ENCODE measurements around the gene RFX6. TPM values are rescaled to one million over a fixed set of nuclear protein-coding genes. Genes with fewer than 3 reads are reported as not detected.

The RFX6 gene
- polyA plus RNA-seq, 1 experiment, result not detected

DNA sequence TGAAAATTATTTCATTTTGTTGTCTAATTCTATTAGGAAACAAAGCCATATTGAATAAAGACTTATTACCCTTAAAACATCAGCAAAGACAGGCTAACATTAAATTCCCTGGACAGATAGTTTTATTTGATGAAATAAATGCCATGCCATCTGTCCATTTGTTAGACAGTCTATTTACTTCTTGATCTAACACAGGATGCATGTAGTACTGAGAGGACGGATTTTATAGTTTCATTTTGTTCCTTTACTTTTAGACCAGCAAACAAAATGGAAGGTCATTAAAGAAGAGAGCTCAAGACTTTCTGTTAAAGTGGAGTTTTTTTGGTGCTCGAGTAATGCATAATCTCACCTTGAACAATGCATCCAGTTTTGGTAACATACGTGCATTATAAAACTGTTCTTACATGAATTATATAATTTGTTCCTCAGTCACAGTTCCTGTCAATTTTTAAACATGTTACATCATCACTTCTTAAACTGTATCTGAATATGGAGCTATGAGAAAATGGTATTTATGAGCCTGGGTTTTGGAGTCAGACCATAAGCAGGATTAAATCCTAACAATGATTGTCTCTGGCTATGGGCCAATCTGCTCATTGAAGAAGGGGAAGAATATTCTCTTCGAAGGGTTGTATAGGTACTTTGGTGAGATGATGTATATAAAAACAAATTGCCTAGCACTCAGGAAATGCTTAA, 46.0 kb downstream of the RFX6 start:
- Histone ChIP-seq H3K4me3 (ENCODE audit: low read depth, low read length) (no peak overlapping the region), H3K27ac (ENCODE audit: low read depth, low read length) (no peak overlapping the region), H3K27me3 (ENCODE audit: control insufficient read depth, insufficient read depth, low read length) (no peaks in the 10 kb centered on the region), H3K9me3 (ENCODE audit: control insufficient read depth, insufficient read depth, low read length) (no peaks in the 10 kb centered on the region)
- CTCF ChIA-PET, result no interaction called here
- POLR2A ChIA-PET, result no interaction called here
- TF ChIP-seq, protein P1, sequence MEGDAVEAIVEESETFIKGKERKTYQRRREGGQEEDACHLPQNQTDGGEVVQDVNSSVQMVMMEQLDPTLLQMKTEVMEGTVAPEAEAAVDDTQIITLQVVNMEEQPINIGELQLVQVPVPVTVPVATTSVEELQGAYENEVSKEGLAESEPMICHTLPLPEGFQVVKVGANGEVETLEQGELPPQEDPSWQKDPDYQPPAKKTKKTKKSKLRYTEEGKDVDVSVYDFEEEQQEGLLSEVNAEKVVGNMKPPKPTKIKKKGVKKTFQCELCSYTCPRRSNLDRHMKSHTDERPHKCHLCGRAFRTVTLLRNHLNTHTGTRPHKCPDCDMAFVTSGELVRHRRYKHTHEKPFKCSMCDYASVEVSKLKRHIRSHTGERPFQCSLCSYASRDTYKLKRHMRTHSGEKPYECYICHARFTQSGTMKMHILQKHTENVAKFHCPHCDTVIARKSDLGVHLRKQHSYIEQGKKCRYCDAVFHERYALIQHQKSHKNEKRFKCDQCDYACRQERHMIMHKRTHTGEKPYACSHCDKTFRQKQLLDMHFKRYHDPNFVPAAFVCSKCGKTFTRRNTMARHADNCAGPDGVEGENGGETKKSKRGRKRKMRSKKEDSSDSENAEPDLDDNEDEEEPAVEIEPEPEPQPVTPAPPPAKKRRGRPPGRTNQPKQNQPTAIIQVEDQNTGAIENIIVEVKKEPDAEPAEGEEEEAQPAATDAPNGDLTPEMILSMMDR (IDR thresholded peaks at IDR 0.05; ENCODE audit: low read depth, low read length), result no peak
- no peak for DNase-seq (ENCODE audit: low read depth, low spot score)

DNA sequence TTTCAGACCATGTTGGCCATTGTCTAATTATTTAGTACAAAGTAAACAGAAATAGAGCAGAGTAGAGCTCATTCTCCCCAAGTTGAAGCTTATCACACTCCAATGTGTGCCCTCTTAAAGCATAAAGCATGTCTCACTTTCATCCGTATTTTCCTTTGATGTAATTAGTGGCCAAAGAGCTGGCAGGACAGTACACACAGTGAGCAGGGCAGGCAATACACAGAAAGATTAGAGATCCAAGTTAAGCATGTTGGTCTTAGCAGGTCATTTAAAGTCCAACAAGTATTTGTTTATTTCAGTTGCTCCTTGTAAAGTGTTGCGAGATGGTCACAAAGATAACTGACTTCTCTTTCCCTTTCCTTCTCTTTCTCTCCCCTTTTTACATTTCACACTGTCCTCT, 47.2 kb downstream of the RFX6 start:
- ChIA-PET POLR2A (no interaction called here), CTCF (no interaction called here)
- no peak for DNase-seq (ENCODE audit: low read depth, low spot score)
- Histone ChIP-seq H3K4me3 (ENCODE audit: low read depth, low read length) (no peak overlapping the region), H3K27me3 (ENCODE audit: control insufficient read depth, insufficient read depth, low read length) (no peaks in the 10 kb centered on the region), H3K27ac (ENCODE audit: low read depth, low read length) (no peak overlapping the region), H3K9me3 (ENCODE audit: control insufficient read depth, insufficient read depth, low read length) (no peaks in the 10 kb centered on the region)
- TF ChIP-seq, protein P1 (IDR thresholded peaks at IDR 0.05; ENCODE audit: low read depth, low read length), result no peak

DNA sequence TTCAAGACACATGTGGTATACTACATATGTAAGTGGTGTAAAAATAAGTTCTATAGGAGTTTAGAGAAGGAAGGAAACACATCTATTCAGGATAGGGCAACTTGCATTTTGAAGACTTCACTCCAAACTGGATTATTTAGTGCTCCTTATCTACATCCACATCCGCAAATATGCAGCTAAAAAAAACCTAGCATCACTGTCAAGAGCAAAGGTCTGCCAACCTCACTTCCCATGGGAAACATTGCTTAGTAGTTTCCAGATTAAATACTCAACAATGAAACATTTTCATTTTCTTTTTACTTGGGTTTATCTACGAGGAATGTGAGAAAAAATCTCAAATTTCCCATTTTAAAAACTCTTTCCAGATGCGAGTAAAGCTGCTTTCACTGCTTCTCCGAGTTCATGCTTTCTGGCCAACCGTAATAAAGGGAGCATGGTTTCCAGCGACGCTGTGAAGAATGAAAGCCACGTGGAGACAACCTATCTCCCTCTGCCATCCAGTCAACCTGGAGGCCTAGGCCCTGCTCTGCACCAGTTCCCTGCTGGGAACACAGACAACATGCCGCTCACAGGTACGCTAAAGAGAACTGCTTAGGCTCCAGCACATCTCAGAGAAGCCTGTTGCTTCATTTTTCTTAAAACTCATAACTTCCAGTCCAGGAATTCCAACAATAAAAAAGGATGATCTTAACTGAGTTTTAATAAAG, 48.2 kb downstream of the RFX6 start:
- no peak overlapping the region for H3K4me3 ChIP-seq (ENCODE audit: low read depth, low read length)
- no peak for DNase-seq (ENCODE audit: low read depth, low spot score)
- no peaks in the 10 kb centered on the region for H3K27me3 ChIP-seq (ENCODE audit: control insufficient read depth, insufficient read depth, low read length)
- ChIA-PET POLR2A (no interaction called here), CTCF (no interaction called here)
- no peak overlapping the region for H3K27ac ChIP-seq (ENCODE audit: low read depth, low read length)
- TF ChIP-seq, protein P1 (IDR thresholded peaks at IDR 0.05; ENCODE audit: low read depth, low read length), result no peak
- H3K9me3 ChIP-seq (ENCODE audit: control insufficient read depth, insufficient read depth, low read length), result no peaks in the 10 kb centered on the region

DNA sequence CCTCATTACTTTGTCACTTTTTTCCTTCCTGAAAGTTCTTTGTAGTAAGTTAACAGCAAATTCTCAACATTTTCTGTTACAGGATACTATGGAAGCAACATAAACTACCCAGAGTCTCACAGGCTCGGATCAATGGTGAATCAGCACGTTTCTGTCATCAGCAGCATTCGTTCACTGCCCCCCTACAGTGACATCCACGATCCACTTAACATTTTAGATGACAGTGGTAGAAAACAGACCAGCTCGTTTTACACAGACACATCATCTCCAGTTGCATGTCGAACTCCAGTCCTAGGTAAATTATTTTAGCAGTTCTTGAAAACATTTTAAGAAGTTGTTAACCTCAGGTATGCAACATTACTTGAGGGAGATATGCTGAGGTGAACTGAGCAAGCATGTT, 51.6 kb downstream of the RFX6 start:
- no peaks in the 10 kb centered on the region for H3K27me3 ChIP-seq (ENCODE audit: control insufficient read depth, insufficient read depth, low read length)
- POLR2A ChIA-PET, result no interaction called here
- CTCF ChIA-PET, result no interaction called here
- no peak for DNase-seq (ENCODE audit: low read depth, low spot score)
- TF ChIP-seq, protein P1 (IDR thresholded peaks at IDR 0.05; ENCODE audit: low read depth, low read length), result no peak
- no peak overlapping the region for H3K4me3 ChIP-seq (ENCODE audit: low read depth, low read length)
- no peaks in the 10 kb centered on the region for H3K9me3 ChIP-seq (ENCODE audit: control insufficient read depth, insufficient read depth, low read length)
- H3K27ac ChIP-seq (ENCODE audit: low read depth, low read length), result no peak overlapping the region

DNA sequence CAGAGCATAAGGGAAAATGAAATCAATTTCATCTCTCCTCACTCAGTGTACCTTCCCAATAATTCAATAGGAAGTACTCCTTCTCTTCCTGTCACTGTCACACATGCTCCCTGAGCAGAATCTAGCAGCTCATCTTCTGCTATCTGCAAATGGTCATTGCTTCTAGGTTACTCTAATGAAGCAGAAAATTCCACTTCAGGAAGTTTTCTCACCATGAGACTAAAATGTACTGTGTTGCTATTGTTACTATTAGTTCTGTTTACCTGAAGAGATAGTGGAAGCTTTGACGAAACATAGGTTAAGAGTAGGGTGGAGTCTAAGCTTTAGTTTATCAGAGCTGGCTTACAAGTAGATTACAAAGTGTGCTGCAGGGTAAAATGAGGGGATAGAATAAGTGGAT, 52.8 kb downstream of the RFX6 start:
- no peaks in the 10 kb centered on the region for H3K27me3 ChIP-seq (ENCODE audit: control insufficient read depth, insufficient read depth, low read length)
- no peak for DNase-seq (ENCODE audit: low read depth, low spot score)
- TF ChIP-seq, protein P1 (IDR thresholded peaks at IDR 0.05; ENCODE audit: low read depth, low read length), result no peak
- no peaks in the 10 kb centered on the region for H3K9me3 ChIP-seq (ENCODE audit: control insufficient read depth, insufficient read depth, low read length)
- H3K27ac ChIP-seq (ENCODE audit: low read depth, low read length), result no peak overlapping the region
- POLR2A ChIA-PET, result no interaction called here
- CTCF ChIA-PET, result no interaction called here
- no peak overlapping the region for H3K4me3 ChIP-seq (ENCODE audit: low read depth, low read length)
